HPDE6-E6E7 (cell line): ENCODE data around the gene MDFIC.

Source experiments
- DNase-seq: peaks from one replicate; pipeline ENCODE4 v3.0.0; 2011; ENCODE audit warnings: missing footprints; ENCODE audit errors: extremely low spot score

Gene MDFIC

DNA sequence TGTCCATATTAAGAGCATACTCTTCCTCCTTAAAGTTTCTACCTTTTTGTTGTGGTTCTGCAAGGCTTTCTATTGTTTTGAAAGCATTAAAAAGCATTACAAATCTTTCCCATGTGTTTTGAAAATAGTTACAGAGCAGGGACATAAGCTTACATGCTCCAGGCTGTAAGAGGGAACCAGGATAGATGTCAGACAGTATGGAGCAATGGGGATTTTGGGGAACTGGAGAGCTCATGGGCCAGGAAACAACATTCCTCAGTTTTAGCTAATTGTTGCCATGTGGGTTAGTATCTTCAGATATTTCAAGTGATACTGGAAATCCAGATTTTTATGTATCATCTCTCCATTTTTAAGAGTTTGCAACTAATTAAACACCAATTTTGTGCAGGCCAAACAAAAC lies 3.5 kb downstream of the MDFIC start:
- DNase-seq: no peak

DNA sequence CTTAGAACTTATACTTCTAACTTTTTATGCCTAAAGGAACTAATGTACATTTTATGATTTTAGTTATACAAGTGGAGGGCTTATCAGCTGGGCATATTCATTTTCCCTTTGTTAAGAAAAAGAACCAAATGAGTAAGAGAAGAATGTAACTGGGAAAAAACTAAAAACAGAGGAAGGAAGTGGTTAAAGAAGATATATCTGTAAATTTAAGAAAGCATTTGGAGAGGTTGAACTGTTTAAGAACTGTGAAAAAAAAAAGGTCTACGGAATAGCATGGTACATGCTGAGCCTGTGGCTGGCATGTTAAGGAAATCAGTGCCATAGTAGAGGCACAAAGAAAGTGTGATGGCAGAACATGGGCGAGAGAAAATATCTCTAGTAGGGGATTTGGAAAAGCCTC lies 6.2 kb downstream of the MDFIC start:
- DNase-seq: no peak

GRCh38 chr7:114929570-114929969 lies 7.7 kb downstream of the MDFIC start:
- DNase-seq: no peak

DNA sequence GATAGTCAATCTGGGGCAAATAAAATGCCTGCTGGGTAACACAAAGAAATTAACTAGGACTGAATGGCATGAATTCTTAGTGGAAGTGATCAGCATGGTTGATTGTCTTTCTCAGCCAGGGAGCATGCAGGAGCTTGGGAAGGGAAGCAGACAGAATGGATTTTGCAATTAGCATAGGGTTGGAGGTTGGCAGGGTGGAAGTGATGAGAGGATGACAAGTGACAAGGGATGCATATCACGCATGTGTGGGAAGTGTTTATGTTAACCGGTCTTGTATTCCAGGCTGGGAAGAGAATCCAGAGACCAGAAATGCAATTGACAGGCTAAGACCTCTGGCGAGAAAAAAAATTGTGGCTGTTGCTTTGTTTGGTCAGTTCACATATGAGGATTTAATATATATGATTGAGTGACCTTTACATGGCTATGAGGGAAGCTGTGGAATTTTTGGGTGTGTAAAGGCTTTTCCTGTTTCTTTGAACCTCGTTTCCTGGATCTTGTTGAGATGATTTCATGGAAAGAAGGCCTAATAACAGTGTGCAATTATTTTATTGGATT lies 8.3 kb downstream of the MDFIC start:
- no peak for DNase-seq

DNA sequence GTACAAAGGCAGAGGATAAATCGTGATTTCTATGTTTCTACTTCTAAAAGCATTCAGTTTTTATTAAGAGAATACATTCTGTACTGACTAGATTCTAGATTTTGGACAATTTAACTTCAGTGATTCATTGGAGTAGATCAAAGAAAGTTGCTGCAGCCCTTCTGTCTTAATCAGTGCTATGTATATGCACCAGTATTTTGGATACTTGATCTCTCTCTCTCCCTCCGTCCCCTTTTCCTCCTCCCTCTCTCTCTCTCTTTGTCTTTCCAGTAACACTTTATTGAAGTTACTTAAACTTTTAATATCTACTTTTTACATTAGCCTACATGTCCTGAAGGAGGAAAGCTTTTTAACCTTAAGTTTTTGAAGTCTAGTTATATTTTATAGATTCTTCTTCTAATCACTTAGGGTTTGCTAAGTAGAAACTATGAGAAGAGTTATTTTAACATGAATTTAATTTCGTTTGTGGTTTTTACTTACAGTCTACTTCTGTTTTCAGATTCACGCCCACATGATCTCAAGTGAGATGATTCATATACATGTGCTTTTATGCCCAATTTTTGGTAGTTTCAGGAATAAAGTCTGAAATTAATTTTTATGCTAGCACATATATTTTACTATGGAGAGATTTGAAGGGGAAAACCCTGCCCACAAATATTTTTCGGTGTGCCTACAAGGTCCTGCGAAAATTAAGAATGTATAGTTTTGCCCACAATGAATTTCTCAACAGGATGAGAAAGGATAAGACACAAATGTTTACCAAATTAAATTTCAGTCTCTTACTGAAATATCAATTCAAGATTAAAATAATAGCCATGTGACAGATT lies 9.1 kb downstream of the MDFIC start:
- no peak for DNase-seq

DNA sequence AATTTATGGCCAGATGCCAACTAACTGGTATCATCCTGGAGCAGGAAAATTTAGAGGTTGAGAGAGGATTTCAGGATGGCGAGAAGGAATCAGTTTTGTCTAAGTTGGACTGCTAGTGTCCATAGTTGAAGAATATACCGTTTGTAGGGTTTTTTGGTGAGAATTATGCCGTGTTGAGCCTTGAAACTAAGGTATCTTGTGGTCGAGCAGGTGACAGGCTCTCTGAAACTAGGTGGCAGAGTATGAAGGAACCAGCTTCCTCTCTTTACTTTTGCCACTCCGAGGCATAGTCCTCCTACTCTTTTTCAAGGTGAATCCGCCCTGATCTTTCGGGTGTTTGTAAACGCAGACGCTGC lies 9.7 kb downstream of the MDFIC start:
- DNase-seq: no peak

DNA sequence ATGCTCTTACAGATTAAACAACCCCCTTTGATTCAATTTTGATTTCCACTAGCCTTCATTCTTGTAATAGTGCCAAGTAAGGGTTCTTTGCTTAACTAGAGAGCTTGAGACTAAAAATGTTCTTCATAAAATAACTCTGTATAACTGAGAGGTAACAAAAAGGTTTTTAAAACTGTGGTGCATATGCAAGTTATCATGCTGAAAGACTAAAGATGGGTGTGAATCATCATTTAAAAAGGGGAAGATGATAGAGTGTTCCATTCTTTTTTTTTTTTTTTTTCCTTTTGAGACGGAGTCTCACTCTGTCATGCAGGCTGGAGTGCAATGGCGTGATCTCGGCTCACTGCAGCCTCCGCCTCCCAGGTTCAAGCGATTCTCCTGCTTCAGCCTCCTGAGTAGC lies 11.1 kb downstream of the MDFIC start:
- DNase-seq: no peak

- DNase-seq: no peak
Measured at GRCh38 chr7:114933658-114934057, 11.8 kb downstream of the MDFIC start.

DNA sequence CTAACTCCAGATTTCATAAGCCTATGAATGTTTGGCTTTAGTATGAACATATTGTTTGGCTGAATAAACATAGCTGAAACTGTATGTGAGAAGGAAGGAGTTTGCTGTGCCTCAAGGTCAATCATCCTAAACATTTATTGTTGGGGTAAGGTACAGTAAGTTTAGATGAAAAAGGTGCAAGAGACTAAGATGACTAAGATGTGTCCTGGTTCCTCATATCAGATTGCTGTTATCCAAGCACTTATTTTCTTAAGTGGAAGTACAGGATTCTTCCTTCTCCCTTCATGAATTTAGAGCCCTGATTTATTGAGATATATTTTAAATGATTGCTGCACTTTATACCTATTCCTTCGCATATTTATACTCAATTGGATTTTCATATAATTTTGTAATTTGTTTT lies 12.2 kb downstream of the MDFIC start:
- no peak for DNase-seq

DNA sequence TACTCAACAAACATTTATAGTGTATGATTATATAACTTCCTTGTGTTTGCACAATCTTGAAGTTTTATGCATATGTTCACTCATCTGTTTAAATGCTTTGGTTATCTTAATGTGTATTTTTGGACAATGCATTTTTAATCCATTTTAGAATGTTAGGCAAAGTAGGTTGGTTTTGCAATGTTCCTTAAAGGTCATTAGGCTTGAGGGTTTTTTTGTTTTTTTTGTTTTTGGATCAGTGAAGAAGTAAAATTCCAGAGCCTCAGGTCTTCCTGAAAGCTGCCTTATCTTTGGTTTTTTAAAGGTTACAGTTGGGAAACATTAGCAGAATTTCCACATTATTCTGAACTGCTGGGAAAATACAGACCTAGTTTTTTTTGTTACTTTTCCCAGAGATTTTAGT lies 12.8 kb downstream of the MDFIC start:
- DNase-seq: no peak

DNA sequence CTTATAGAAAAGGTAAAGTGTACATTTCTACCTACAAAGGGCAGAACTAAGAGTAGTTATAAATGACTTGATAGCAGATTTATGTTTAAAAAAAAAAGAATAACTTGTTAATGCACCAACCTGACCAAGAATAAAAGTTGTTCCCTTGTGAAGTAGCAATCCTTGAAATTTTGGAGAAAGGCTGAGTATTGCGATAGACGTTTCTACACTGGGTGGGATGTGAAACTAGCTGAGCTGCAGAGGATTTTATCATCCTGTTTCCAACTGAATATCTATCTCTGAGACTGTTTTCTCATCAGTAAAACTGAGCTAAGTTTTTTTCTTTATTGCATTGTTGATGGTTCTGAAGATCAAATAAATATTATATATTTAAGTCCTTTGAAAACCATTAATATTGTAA lies 14.6 kb downstream of the MDFIC start:
- DNase-seq: no peak

DNA sequence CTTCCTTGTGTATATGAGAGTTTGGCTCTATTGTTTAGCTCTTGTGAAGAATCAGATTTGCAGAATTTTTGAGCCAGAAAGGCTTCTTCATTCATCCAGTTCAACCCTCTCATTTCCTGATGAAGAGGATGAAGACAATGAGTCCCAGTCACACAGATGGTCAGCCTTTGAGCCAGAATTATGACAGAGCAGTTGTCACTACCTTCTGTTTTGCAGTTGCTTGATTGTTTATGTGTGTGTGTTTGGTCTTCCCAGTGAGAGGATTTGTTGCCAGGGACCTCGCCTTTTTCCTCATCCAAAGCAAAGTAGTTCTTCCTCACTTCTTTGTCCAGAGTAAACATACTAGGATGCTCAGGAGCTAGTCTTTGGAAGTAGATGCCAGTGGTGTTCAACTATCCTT lies 15.6 kb downstream of the MDFIC start:
- DNase-seq: no peak

DNA sequence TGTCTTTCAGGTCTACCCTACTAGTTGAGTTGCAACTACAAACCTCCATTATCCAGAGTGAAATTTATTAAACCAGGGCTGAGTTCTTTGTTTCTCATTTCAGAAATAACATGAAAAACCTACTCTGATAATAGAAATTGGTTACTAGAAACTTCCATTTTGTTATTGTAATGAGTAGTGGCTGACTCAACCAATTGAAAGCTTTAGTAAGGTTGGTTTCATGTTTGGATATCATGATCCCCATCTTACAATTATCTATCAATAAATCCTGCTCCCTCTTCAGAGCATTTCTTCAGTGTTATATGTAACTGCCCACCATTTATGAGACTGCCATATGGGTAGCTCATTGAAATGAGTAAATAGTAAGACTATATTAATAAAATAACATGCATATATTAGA lies 16.9 kb downstream of the MDFIC start:
- no peak for DNase-seq

GRCh38 chr7:114939484-114940097 lies 17.7 kb downstream of the MDFIC start:
- DNase-seq: no peak

- DNase-seq: no peak
Measured at GRCh38 chr7:114940220-114940619, 18.3 kb downstream of the MDFIC start.

- no peak for DNase-seq
Measured at GRCh38 chr7:114941692-114942091, 19.8 kb downstream of the MDFIC start.

DNA sequence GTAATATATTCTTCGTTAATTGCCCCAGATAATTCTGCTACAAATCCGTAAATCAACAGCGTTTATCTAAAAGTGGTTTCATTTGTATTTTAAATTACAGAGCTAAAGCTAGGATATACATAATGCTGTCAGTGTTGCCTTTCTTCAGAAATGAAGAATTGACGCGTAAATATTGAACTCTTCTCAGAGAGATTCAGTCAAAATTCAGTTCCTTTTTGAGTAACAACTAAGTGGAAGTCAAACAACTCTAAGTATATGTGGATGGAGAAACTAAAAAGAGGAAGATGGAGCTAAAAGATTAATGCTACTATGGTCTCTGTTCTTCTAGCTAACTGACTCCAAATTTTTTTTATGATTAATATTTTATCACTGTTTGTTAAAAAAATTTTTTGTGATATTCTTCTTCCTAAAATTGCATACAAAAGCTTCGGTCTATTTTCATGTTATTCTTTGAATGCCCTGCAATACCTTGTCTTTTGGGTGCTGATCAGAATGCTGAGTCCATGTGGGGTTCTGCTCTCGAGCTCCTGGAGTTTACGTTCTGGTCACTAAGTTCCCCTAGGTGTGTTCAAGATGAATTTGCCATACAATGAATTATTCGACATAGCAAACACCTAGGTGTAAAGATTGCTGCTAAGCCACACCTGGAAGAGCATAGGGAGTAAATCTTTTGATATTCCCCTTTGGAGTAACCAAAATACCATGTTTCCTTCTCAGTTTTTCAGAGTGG lies 20.7 kb downstream of the MDFIC start:
- no peak for DNase-seq

DNA sequence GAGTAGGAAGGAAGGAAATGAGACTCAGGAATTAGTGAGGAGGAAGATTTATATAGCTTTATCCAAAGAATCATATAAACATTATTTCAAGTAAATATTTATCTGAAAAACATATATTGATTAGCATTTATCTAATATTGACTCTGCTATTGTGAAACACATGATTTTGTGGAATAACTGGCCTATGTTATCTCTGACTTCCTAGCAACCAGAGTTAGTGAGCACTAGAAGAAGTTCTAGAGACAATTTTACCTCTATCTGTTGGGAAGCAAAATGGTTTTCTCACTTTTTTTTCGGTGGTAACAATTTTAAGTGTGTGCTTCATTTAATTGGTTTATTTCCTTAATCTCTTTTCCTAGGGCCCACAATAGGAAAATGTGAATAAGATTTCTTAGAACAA lies 21.6 kb downstream of the MDFIC start:
- DNase-seq: no peak

DNA sequence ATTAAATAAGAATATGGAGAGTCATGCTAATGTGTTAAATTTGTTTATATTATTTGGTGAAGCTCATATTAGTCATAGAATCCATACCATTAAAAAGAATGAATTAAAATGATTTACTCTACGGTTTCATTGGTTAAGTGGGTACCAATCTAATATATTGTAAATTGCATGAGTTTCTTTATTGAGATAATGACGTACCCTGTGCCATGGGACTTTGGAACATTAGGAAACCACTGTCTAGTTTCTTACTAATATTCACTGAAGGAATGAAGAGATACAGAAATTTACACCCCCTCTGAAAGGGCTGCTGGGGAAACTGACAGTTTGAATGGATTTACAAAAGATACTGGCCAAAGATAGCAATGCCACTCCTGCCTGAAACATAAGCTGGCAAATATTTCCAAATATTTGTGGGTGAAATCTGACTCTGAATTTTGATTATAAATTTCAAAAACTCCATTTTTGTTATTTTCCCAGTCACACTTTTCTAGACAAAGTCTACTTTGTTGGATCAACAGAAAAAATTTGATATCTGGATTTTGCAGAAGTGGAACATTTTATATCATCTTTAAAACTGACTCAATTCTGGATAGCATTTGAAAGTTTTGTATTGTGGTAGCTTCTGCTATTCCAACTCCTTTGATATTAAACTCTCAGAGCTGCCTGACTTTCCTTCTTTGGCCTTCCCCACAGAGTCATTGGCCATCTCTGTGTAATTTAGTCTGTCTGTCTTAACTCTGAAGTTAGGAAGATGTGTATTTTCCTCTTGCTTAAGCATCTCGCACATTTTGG lies 22.3 kb downstream of the MDFIC start:
- DNase-seq: no peak

DNA sequence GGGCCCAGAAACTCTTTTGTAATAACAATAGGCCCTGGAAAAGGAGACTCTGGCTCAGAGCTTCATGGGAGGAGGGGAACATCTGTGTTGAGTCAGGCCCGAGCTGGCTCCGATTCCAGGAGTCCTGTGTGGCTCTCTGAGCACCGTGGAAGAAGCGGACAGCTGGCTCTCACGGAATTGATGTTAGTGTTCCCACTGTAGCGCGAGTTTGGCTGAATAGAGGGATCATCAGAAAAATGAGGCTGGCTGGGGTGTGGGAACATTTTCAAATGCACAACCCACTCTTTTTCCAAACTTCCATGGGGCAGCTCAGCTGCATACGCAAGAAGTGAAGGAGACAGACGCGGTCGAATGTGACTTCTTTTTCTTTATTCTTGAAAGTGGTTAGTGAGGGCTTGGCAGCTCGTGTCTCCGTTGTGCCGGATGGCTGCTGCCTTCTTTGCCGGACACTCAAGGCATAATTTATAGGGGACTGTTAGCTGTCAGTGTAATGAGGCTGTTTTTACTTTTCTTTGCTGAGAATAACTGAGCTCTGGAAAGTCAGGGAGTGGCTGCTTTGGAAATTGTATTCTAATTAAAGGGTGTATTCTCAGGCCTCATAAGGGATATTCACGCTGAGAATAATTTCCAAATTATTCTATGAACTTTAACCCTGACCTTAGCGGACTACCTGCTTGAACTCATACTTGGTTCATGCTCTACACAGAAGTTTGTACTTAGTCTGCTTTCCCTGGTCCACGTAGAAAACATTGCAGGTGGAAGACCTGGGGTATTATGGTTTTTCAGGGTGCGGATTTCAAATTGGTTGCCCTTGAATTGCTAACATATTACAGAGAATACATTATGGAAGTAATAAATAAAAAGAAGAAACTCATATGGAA lies 23.1 kb downstream of the MDFIC start:
- DNase-seq: no peak

GRCh38 chr7:114949231-114949630 lies 27.3 kb downstream of the MDFIC start:
- DNase-seq: no peak
